ENCODE measurements around the gene ID2. TPM values are rescaled to one million over a fixed set of nuclear protein-coding genes. Genes with fewer than 3 reads are reported as not detected.

The ID2 gene
- total RNA-seq, 1 experiment from 2014 or later = 2.1 TPM

DNA sequence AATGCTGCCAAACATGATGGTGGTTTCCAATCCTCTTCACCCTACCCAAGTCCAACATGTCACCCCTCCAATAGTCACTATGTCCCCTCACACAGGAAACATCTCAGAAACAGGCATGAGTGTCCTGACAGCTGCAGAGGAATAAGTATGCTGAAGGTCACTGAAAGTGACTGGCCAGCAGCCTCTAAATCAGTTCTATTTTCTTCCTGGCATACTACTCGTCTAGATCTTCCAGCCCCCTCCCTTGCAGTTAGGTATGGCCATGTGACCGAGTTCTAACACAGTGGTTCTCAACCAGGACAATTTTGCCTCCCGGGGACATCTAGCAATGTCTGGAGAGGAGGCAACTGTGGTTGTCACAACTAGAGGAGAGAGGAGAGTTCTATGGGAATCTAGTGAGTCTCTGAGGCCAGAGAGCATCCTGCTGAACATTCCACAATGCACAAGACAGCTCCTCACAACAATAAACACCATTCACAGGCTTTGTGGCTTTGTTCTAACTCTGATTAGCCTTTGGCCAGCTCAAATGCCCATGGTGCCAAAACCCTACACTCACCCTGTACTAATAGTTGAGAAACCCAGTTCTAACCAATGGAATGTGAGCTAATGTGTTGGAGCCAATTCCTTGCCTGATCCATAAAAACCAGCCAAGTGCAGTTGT is 12.6 kb upstream of the ID2 start:
- CTCF ChIA-PET = no interaction called here
- Histone ChIP-seq H3K4me1 (ENCODE audit: control insufficient read depth, insufficient read depth, low read length) (no peaks in the 10 kb centered on the region), H3K27me3 (ENCODE audit: control insufficient read depth, insufficient read depth, low read length) (no peaks in the 10 kb centered on the region; the same call in 1 of the 2 replicates), H3K4me3 (ENCODE audit: low read depth in 2 of 2, low read length in 2 of 2) (no peak overlapping the region), H3K36me3 (ENCODE audit: control insufficient read depth, insufficient read depth, low read length) (no peaks in the 10 kb centered on the region), H3K9me3 (ENCODE audit: control insufficient read depth, insufficient read depth, low read depth, low read length) (no peaks in the 10 kb centered on the region; the same call in 1 of the 2 replicates), H3K27ac (ENCODE audit: low read length) (no peak overlapping the region)
- ATAC-seq (no peak), DNase-seq (ENCODE audit: low read depth, low spot score) (no peak)
- intact Hi-C loops (cut with micrococcal nuclease; ENCODE audit: unreplicated experiment) = no loop called here
- POLR2A ChIA-PET = no interaction called here
- no TSS peak for BruUV-seq (replicated peaks)
- in situ Hi-C loops (cut with HindIII; ENCODE audit: low pct_unique_long_range_greater_than_20kb, low sequenced_read_pairs) = no loop called here
- TF ChIP-seq TCF7L2 (IDR thresholded peaks at IDR 0.05; ENCODE audit: low read depth, low read length) (no peak), POLR2AphosphoS5 (IDR thresholded peaks at IDR 0.05; ENCODE audit: low read depth, low read length) (no peak), SIN3A (IDR thresholded peaks at IDR 0.05; ENCODE audit: borderline replicate concordance, insufficient read depth, low read depth, low read length) (no peak), CTCF (IDR thresholded peaks at IDR 0.05) (no peak)
- TF ChIP-seq, protein P1, sequence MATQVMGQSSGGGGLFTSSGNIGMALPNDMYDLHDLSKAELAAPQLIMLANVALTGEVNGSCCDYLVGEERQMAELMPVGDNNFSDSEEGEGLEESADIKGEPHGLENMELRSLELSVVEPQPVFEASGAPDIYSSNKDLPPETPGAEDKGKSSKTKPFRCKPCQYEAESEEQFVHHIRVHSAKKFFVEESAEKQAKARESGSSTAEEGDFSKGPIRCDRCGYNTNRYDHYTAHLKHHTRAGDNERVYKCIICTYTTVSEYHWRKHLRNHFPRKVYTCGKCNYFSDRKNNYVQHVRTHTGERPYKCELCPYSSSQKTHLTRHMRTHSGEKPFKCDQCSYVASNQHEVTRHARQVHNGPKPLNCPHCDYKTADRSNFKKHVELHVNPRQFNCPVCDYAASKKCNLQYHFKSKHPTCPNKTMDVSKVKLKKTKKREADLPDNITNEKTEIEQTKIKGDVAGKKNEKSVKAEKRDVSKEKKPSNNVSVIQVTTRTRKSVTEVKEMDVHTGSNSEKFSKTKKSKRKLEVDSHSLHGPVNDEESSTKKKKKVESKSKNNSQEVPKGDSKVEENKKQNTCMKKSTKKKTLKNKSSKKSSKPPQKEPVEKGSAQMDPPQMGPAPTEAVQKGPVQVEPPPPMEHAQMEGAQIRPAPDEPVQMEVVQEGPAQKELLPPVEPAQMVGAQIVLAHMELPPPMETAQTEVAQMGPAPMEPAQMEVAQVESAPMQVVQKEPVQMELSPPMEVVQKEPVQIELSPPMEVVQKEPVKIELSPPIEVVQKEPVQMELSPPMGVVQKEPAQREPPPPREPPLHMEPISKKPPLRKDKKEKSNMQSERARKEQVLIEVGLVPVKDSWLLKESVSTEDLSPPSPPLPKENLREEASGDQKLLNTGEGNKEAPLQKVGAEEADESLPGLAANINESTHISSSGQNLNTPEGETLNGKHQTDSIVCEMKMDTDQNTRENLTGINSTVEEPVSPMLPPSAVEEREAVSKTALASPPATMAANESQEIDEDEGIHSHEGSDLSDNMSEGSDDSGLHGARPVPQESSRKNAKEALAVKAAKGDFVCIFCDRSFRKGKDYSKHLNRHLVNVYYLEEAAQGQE (IDR thresholded peaks at IDR 0.05; ENCODE audit: insufficient read depth in 1 of 2, low read depth in 2 of 2, low read length in 1 of 2) = no peak

- in situ Hi-C loops (cut with HindIII; ENCODE audit: low pct_unique_long_range_greater_than_20kb, low sequenced_read_pairs) = no loop called here
- DNase-seq (ENCODE audit: low read depth, low spot score) (no peak), ATAC-seq (no peak)
- Histone ChIP-seq H3K4me3 (ENCODE audit: low read depth in 2 of 2, low read length in 2 of 2) (no peak overlapping the region), H3K27ac (ENCODE audit: low read length) (no peak overlapping the region), H3K36me3 (ENCODE audit: control insufficient read depth, insufficient read depth, low read length) (no peaks in the 10 kb centered on the region), H3K9me3 (ENCODE audit: control insufficient read depth, insufficient read depth, low read depth, low read length) (peaks cover 6% of the 10 kb centered on the region; the same call in 1 of the 2 replicates), H3K27me3 (ENCODE audit: control insufficient read depth, insufficient read depth, low read length) (no peaks in the 10 kb centered on the region; the same call in 1 of the 2 replicates), H3K4me1 (ENCODE audit: control insufficient read depth, insufficient read depth, low read length) (no peaks in the 10 kb centered on the region)
- BruUV-seq (replicated peaks) = no TSS peak
- ChIA-PET CTCF (no interaction called here), POLR2A (no interaction called here)
- TF ChIP-seq SIN3A (IDR thresholded peaks at IDR 0.05; ENCODE audit: borderline replicate concordance, insufficient read depth, low read depth, low read length) (no peak), POLR2AphosphoS5 (IDR thresholded peaks at IDR 0.05; ENCODE audit: low read depth, low read length) (no peak), CTCF (IDR thresholded peaks at IDR 0.05) (no peak), TCF7L2 (IDR thresholded peaks at IDR 0.05; ENCODE audit: low read depth, low read length) (no peak)
- TF ChIP-seq, protein P1 (IDR thresholded peaks at IDR 0.05; ENCODE audit: insufficient read depth in 1 of 2, low read depth in 2 of 2, low read length in 1 of 2) = no peak
- intact Hi-C loops (cut with micrococcal nuclease; ENCODE audit: unreplicated experiment) = no loop called here
These were observed 11.3 kb upstream of the ID2 start for GRCh38 chr2:8670580-8670979.
